HFF-Myc (cell line): ENCODE data around the gene SNX3.
"Not testable (repeated sequence)": the region's sequence is repeated elsewhere in the genome, so short reads cannot be mapped to it uniquely, and the experiment has no call there.

ENCODE experiments used
- DNase-seq: peaks from one replicate; pipeline ENCODE4 v3.0.0-alpha.2; 2011; ENCODE audit warnings: low read depth; ENCODE audit errors: extremely low read depth
- H3K4me3 ChIP-seq: replicated peaks from 2 replicates; pipeline ENCODE4 v1.5.1; 2011; ENCODE audit warnings: low read depth, mild to moderate bottlenecking, control low read depth, low read length
- CTCF ChIP-seq: IDR thresholded peaks from 2 replicates; pipeline ENCODE4 v1.5.1; 2012; ENCODE audit warnings: mild to moderate bottlenecking, low read depth, low read length, control low read depth; ENCODE audit errors: missing control alignments

SNX3 gene

GRCh38 chr6:108285381-108285780, 24.5 kb upstream of the SNX3 start:
- TF ChIP-seq CTCF, result no peak
- no peak overlapping the region for H3K4me3 ChIP-seq

GRCh38 chr6:108277831-108278230, 17.0 kb upstream of the SNX3 start:
- no peak for DNase-seq
- TF ChIP-seq CTCF, result no peak
- no peak overlapping the region for H3K4me3 ChIP-seq

More at GRCh38 chr6:108285381-108285780, 24.5 kb upstream of the SNX3 start:
- DNase-seq, result no peak

DNA sequence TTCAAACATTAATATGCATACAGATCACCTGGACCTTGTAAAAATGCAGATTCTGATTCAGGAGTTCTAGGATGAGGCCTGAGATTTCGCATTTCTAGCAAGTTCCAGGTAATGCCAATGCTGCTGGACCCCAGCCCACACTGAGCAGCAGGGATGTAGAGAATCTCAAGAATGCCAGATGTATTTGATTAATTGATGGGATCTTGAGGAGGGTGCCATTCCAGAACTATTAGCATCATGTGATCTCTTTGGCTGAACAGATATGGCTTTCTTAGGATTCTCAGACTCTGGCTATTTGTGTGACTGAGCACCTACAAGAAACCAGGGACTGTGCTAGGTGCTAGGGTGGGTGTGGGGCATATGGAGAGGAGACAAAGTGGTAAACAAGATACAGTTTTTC, 16.5 kb upstream of the SNX3 start:
- no peak overlapping the region for H3K4me3 ChIP-seq
- TF ChIP-seq CTCF, result no peak
- DNase-seq, result no peak

DNA sequence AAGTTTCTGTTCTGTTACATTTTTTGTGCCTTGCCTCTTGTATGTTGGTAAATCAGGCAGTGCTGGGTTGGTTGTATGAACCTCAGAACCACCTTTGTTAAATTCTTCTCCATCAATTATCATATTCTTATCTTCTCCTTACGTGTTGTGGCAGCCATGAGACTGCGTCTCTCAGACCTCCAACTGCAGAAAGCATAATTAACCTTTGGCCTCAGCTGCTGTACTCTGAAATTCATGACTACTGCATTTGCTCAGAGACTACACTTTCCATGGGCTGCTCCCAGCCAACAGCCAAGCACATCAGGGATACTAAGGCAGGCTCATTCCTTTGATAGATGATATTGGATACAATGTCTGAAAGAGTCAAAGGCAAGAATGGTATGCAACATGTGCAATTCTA, 15.1 kb upstream of the SNX3 start:
- DNase-seq, result no peak
- no peak overlapping the region for H3K4me3 ChIP-seq
- no peak for TF ChIP-seq CTCF

GRCh38 chr6:108274546-108274945, 13.7 kb upstream of the SNX3 start:
- H3K4me3 ChIP-seq, result no peak overlapping the region
- DNase-seq, result no peak
- no peak for TF ChIP-seq CTCF

DNA sequence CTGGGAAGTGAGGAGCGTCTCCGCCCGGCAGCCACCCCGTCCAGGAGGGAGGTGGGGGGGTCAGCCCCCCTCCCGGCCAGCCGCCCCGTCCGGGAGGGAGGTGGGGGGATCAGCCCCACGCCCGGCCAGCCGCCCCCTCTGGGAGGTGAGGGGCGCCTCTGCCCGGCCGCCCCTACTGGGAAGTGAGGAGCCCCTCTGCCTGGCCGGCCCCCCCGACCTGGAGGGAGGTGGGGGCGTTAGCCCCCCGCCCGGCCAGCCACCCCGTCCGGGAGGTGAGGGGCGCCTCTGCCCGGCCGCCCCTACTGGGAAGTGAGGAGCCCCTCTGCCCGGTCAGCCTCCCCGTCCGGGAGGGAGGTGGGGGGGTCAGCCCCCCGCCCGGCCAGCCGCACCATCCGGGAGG, 9.1 kb upstream of the SNX3 start:
- H3K4me3 ChIP-seq, DNase-seq: not testable (repeated sequence)

DNA sequence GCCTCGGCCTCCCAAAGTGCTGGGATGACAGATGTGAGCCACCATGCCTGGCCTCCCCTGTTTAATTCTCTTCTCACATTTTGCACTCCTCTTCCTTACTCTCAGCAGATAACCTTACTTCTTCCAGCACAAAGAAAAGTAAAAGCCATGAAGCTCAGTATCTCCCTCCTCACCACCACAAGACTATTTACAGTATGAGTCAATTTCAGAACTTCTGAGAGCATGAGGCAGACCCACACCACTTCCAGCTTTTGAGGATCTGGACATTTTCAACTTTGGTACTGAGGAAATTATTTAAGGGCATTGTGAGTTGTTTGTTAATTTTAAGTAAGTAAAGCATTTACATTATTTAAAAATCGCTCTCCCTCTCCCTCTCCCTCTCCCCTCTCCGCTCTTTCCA, 8.0 kb upstream of the SNX3 start:
- no peak for DNase-seq
- H3K4me3 ChIP-seq, result no peak overlapping the region
- no peak for TF ChIP-seq CTCF

- TF ChIP-seq CTCF, result no peak
- H3K4me3 ChIP-seq, result no peak overlapping the region
Measured at GRCh38 chr6:108263371-108263770, 2.5 kb upstream of the SNX3 start.

More at GRCh38 chr6:108263371-108263770, 2.5 kb upstream of the SNX3 start:
- no peak for DNase-seq
